Measurements from ENCODE around the gene MLANA.

DNA sequence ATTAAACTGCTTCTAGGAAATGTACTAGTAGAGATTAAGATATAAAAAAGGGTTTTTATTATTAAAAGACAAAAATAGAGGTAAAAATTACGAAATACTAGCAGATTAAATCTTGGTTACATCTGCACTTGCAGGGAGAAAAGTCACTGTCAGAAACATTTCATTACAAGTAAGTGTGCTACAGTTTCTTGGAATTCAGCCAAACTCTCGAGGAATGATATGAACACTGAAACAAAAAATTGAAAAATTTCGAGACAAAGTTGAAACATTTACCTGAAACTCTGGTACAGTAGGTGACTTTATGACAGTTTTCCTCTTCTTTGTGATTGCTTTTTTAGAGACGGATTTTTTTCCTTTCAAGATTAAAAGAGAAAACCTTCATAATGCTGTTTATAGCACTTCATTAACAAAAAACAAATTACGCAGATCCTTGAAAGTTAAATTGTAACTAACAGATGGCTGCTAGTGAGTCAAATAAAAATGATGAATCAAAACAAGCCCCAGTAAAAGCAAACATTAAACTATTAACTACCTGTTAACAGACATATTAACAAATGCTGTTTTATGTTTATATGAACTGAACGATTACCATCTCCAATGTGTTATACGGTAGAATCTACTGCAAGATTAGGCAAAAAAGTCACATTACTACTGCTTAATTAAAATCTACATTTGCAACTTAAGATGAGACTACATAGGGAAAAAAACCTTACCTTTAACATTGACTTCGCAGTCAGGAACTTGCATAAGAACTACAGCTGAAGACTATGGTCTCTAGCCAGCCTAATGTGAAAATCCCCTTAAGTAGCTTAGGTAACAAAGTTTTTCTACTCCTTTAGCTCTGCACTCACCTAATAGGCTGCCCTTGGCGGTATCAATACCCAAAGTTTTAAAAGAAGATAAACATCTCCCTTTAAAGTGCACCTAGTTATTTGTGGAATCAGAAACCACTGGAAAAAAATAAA, 63.3 kb downstream of the MLANA start:
- TF ChIP-seq, protein P1, sequence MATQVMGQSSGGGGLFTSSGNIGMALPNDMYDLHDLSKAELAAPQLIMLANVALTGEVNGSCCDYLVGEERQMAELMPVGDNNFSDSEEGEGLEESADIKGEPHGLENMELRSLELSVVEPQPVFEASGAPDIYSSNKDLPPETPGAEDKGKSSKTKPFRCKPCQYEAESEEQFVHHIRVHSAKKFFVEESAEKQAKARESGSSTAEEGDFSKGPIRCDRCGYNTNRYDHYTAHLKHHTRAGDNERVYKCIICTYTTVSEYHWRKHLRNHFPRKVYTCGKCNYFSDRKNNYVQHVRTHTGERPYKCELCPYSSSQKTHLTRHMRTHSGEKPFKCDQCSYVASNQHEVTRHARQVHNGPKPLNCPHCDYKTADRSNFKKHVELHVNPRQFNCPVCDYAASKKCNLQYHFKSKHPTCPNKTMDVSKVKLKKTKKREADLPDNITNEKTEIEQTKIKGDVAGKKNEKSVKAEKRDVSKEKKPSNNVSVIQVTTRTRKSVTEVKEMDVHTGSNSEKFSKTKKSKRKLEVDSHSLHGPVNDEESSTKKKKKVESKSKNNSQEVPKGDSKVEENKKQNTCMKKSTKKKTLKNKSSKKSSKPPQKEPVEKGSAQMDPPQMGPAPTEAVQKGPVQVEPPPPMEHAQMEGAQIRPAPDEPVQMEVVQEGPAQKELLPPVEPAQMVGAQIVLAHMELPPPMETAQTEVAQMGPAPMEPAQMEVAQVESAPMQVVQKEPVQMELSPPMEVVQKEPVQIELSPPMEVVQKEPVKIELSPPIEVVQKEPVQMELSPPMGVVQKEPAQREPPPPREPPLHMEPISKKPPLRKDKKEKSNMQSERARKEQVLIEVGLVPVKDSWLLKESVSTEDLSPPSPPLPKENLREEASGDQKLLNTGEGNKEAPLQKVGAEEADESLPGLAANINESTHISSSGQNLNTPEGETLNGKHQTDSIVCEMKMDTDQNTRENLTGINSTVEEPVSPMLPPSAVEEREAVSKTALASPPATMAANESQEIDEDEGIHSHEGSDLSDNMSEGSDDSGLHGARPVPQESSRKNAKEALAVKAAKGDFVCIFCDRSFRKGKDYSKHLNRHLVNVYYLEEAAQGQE (IDR thresholded peaks at IDR 0.05; ENCODE audit: low read depth, low read length) = no peak
- TF ChIP-seq JUNB (IDR thresholded peaks at IDR 0.05) (no peak), GABPA (IDR thresholded peaks at IDR 0.05; ENCODE audit: low read depth) (no peak)
- TF ChIP-seq, protein P2, sequence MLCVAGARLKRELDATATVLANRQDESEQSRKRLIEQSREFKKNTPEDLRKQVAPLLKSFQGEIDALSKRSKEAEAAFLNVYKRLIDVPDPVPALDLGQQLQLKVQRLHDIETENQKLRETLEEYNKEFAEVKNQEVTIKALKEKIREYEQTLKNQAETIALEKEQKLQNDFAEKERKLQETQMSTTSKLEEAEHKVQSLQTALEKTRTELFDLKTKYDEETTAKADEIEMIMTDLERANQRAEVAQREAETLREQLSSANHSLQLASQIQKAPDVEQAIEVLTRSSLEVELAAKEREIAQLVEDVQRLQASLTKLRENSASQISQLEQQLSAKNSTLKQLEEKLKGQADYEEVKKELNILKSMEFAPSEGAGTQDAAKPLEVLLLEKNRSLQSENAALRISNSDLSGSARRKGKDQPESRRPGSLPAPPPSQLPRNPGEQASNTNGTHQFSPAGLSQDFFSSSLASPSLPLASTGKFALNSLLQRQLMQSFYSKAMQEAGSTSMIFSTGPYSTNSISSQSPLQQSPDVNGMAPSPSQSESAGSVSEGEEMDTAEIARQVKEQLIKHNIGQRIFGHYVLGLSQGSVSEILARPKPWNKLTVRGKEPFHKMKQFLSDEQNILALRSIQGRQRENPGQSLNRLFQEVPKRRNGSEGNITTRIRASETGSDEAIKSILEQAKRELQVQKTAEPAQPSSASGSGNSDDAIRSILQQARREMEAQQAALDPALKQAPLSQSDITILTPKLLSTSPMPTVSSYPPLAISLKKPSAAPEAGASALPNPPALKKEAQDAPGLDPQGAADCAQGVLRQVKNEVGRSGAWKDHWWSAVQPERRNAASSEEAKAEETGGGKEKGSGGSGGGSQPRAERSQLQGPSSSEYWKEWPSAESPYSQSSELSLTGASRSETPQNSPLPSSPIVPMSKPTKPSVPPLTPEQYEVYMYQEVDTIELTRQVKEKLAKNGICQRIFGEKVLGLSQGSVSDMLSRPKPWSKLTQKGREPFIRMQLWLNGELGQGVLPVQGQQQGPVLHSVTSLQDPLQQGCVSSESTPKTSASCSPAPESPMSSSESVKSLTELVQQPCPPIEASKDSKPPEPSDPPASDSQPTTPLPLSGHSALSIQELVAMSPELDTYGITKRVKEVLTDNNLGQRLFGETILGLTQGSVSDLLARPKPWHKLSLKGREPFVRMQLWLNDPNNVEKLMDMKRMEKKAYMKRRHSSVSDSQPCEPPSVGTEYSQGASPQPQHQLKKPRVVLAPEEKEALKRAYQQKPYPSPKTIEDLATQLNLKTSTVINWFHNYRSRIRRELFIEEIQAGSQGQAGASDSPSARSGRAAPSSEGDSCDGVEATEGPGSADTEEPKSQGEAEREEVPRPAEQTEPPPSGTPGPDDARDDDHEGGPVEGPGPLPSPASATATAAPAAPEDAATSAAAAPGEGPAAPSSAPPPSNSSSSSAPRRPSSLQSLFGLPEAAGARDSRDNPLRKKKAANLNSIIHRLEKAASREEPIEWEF (IDR thresholded peaks at IDR 0.05; ENCODE audit: insufficient replicate concordance, low read depth, low read length) = no peak
